HepG2 (cell line): ENCODE data around the gene NINL. TPM values are rescaled to one million over a fixed set of nuclear protein-coding genes. Genes with fewer than 3 reads are reported as not detected.
A peak's percentile ranks its signal among the peaks of the same experiment; 100 is the strongest.

Experiments used
- ASH2L ChIP-seq: fragments of 300-600, 200-600 bp; sonication (generic); IDR thresholded peaks from 2 replicates; pipeline ENCODE4 v1.7.0; 2017; ENCODE audit warnings: low read depth, mild to moderate bottlenecking, moderate library complexity, mixed read lengths, low read length; ENCODE audit not compliant: insufficient read length
- ELF1 ChIP-seq: sonication (generic); formaldehyde crosslinking; IDR thresholded peaks from 2 replicates; pipeline ENCODE4 v1.4.0; 2020; ENCODE audit warnings: missing genetic modification reagents
- JUND ChIP-seq: sonication (generic); formaldehyde crosslinking; IDR thresholded peaks from 2 replicates; pipeline ENCODE4 v1.8.0; 2022; ENCODE audit warnings: mild to moderate bottlenecking, missing genetic modification reagents
- KLF13 ChIP-seq: sonication (generic); formaldehyde crosslinking; IDR thresholded peaks from 2 replicates; pipeline ENCODE4 v1.4.0; 2020; ENCODE audit warnings: mild to moderate bottlenecking, missing genetic modification reagents
- RELA ChIP-seq: sonication (generic); formaldehyde crosslinking; IDR thresholded peaks from 2 replicates; pipeline ENCODE4 v1.4.0; 2020; ENCODE audit warnings: missing genetic modification reagents
- REST ChIP-seq, 2 experiments: IDR thresholded peaks; 2 replicates each; pipeline ENCODE4 v1.6.1; 2011 to 2012; ENCODE audit warnings: low read length in 2 of 2, borderline replicate concordance in 1 of 2, low read depth in 1 of 2, mild to moderate bottlenecking in 1 of 2, moderate library complexity in 1 of 2
- ZNF281 ChIP-seq: sonication (generic); formaldehyde crosslinking; IDR thresholded peaks from 2 replicates; pipeline ENCODE4 v1.4.0; 2020; ENCODE audit warnings: missing genetic modification reagents, borderline replicate concordance
- ZNF329 ChIP-seq: sonication (generic); formaldehyde crosslinking; IDR thresholded peaks from 2 replicates; pipeline ENCODE4 v1.9.0; 2021; ENCODE audit warnings: low read depth, mild to moderate bottlenecking, missing genetic modification reagents
- ZNF7 ChIP-seq: IDR thresholded peaks from 2 replicates; pipeline ENCODE4 v1.6.1; 2016; ENCODE audit warnings: missing biosample characterization, missing genetic modification reagents
- ZNF703 ChIP-seq: sonication (generic); formaldehyde crosslinking; IDR thresholded peaks from 2 replicates; pipeline ENCODE4 v1.5.1; 2020; ENCODE audit warnings: missing genetic modification reagents, mild to moderate bottlenecking, moderate library complexity, borderline replicate concordance
- ZNF891 ChIP-seq: sonication (generic); formaldehyde crosslinking; IDR thresholded peaks from 2 replicates; pipeline ENCODE4 v1.5.0; 2020; ENCODE audit warnings: mild to moderate bottlenecking, missing genetic modification reagents
- polyA plus RNA-seq, 8 experiments: library from polyadenylated mRNA; depleted of rRNA in 3 of 8; stranded (reverse) in 7 of 8; unstranded in 1 of 8; fragments of >200 nt; fragmentation: Illumina TruSeq in 4 of 8; extraction: Trizol in 4 of 8; gene quantifications; 2 replicates each; pipeline versions ENCODE4 v1.2.1 to v1.2.3, GENCODE V29; 2011 to 2016; ENCODE audit warnings: low read depth in 4 of 8, missing spikeins in 1 of 8, mixed read lengths in 1 of 8; ENCODE audit not compliant: insufficient read depth in 1 of 8
- total RNA-seq, 5 experiments: library from RNA; depleted of rRNA; stranded (reverse); fragments of >200 nt; fragmentation: Illumina TruSeq; extraction: Trizol; gene quantifications; 2 replicates each; pipeline ENCODE4 v1.2.3, GENCODE V29; 2016; ENCODE audit warnings: low read depth in 1 of 5
- TF ChIP-seq, protein P1 (sequence below): sonication (generic); formaldehyde crosslinking; IDR thresholded peaks from 2 replicates; pipeline ENCODE4 v1.8.0; 2022; ENCODE audit warnings: mild to moderate bottlenecking, missing genetic modification reagents, borderline replicate concordance
- TF ChIP-seq, protein P2 (sequence below): sonication (generic); formaldehyde crosslinking; IDR thresholded peaks from 2 replicates; pipeline ENCODE4 v1.4.0; 2020; ENCODE audit warnings: mild to moderate bottlenecking, missing genetic modification reagents
- TF ChIP-seq, protein P3 (sequence below): sonication (generic); formaldehyde crosslinking; IDR thresholded peaks from 2 replicates; pipeline ENCODE4 v1.4.0; 2020; ENCODE audit warnings: mild to moderate bottlenecking, missing genetic modification reagents

The NINL gene
- total and polyA plus RNA-seq, 2 of the 13 experiments (the other 11 are each of a cell fraction or from before 2014, with no cell fraction given) = 32.3 to 34.3 TPM

DNA sequence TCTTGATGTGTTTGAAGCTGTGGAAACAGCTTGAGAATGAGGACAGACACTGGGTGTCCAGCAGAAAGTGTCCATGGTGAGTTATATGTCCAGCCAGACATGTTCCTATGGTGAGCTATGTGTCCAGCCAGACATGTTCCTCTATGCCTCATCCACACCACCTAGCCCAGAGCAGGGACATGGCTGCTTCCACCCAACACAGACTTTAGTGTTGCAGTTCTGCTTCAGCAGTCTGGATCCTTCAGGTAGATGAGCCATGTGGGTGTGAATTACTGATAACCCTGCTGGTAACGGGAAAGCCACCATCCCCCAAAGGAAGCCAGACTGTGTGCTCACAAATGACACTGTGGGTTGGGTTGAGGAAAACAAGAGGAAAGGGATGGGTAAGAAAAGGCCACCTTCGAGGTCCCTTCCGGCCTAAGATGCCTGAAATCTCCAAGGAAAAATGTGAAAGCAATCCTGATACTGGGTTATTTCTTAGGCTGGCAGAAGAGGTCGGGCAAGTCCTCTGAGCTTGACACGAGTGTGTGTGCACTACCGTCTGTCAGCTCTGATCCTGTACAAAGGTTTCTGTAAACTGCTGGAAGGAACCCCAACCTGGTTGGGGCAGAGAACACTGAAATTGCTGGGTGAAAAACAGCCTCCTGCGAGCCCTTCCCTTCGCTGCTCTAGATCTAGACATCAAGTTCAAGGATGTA, 77.8 kb downstream of the NINL start (continued):
- TF ChIP-seq REST (IDR thresholded peaks at IDR 0.05; ENCODE audit: borderline replicate concordance in 1 of 2, low read depth in 1 of 2, low read length in 2 of 2) (no peak), ZNF703 (CRISPR knock-in tag) (0 out of 2 replicates have a peak, but pooled peaks have one; percentile 21), ZNF7 (CRISPR knock-in tag) (peak; percentile 63), ZNF891 (CRISPR knock-in tag) (0 out of 2 replicates have a peak, but pooled peaks have one; percentile 13), ZNF329 (CRISPR knock-in tag) (0 out of 2 replicates have a peak, but pooled peaks have one; percentile 7), JUND (no peak), KLF13 (CRISPR knock-in tag) (0 out of 2 replicates have a peak, but pooled peaks have one; percentile 18), ELF1 (CRISPR knock-in tag) (no peak), ZNF281 (CRISPR knock-in tag) (peak; percentile 69), ASH2L (no peak), RELA (CRISPR knock-in tag) (0 out of 2 replicates have a peak, but pooled peaks have one; percentile 8)
- TF ChIP-seq, protein P1, sequence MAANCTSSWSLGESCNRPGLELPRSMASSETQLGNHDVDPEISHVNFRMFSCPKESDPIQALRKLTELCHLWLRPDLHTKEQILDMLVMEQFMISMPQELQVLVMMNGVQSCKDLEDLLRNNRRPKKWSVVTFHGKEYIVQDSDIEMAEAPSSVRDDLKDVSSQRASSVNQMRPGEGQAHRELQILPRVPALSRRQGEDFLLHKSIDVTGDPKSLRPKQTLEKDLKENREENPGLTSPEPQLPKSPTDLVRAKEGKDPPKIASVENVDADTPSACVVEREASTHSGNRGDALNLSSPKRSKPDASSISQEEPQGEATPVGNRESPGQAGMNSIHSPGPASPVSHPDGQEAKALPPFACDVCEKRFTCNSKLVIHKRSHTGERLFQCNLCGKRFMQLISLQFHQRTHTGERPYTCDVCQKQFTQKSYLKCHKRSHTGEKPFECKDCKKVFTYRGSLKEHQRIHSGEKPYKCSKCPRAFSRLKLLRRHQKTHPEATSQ (CRISPR knock-in tag) = 0 out of 2 replicates have a peak, but pooled peaks have one; percentile 95
- TF ChIP-seq, protein P2, sequence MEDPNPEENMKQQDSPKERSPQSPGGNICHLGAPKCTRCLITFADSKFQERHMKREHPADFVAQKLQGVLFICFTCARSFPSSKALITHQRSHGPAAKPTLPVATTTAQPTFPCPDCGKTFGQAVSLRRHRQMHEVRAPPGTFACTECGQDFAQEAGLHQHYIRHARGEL (CRISPR knock-in tag) = peak; percentile 76
- TF ChIP-seq, protein P3, sequence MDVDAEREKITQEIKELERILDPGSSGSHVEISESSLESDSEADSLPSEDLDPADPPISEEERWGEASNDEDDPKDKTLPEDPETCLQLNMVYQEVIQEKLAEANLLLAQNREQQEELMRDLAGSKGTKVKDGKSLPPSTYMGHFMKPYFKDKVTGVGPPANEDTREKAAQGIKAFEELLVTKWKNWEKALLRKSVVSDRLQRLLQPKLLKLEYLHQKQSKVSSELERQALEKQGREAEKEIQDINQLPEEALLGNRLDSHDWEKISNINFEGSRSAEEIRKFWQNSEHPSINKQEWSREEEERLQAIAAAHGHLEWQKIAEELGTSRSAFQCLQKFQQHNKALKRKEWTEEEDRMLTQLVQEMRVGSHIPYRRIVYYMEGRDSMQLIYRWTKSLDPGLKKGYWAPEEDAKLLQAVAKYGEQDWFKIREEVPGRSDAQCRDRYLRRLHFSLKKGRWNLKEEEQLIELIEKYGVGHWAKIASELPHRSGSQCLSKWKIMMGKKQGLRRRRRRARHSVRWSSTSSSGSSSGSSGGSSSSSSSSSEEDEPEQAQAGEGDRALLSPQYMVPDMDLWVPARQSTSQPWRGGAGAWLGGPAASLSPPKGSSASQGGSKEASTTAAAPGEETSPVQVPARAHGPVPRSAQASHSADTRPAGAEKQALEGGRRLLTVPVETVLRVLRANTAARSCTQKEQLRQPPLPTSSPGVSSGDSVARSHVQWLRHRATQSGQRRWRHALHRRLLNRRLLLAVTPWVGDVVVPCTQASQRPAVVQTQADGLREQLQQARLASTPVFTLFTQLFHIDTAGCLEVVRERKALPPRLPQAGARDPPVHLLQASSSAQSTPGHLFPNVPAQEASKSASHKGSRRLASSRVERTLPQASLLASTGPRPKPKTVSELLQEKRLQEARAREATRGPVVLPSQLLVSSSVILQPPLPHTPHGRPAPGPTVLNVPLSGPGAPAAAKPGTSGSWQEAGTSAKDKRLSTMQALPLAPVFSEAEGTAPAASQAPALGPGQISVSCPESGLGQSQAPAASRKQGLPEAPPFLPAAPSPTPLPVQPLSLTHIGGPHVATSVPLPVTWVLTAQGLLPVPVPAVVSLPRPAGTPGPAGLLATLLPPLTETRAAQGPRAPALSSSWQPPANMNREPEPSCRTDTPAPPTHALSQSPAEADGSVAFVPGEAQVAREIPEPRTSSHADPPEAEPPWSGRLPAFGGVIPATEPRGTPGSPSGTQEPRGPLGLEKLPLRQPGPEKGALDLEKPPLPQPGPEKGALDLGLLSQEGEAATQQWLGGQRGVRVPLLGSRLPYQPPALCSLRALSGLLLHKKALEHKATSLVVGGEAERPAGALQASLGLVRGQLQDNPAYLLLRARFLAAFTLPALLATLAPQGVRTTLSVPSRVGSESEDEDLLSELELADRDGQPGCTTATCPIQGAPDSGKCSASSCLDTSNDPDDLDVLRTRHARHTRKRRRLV (CRISPR knock-in tag) = peak; percentile 50
